HG02981 (cell line): Measurements from ENCODE around the gene PASK.

Experiments
- ATAC-seq: cut with Tn5 transposase; IDR thresholded peaks from one replicate; pipeline ENCODE4 v1.9.1; 2021; ENCODE audit warnings: mild to moderate bottlenecking, moderate library complexity; ENCODE audit not compliant: unreplicated experiment

Gene PASK

DNA sequence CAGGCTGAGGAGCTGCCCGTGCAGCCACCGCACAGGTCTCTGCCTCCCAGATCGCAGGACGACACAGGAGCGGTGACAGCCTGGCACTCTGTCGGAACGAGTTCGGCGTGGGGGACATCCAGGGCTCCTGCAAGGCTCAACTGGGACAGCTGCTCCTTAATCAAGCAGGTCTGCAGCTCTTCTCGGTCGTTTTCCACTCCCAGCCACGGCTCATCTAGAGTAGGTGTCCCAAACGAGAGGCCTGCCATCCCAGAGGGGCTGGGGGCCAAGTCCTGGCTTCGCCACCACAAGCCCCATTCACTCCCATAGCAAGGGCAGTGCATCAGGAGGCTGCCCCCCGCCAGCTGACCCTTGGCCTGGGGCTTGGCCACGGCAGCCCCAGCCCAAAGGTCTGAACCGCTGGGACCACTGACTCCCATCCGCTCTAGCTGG, 22.5 kb downstream of the PASK start:
- ATAC-seq: no peak

DNA sequence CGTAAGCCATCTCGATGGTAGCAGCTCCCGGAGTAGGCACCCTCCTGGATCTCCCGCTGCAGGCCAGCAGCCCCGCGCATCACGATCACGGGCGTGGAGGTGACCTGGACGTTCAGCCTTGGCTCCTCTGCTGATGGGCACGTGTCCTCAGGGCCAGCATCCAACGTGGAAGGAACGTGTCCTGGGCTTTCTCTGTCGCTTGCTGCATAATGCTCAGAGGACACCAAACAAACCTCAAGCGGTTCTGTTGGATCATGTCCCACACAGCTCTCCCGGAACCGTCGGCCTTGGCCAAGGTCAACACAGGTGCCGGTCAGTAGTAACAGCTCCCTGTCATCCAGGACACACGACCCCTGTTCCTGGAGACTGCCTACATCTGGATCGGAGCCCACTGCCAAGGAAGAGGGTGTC, 23.1 kb downstream of the PASK start:
- no peak for ATAC-seq

DNA sequence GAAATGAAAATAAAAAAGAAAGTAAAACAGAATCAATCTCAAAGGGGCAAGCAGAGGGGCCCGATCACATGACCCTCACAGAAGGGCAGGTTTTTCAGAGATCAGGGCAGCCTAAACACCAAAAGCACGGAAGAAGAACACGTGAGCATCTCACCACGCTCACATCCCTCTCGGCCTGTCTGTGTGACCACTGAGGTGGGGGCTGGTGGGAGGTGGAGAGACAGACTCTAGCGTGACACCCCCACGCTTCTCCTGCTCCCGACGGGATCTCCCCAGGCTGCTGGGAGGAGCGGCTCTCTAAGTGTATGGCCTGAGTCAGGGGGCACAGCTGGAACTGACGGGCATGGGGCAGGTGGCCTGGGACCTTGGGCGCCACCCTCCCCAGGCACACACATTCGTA, 23.6 kb downstream of the PASK start:
- no peak for ATAC-seq

- ATAC-seq: no peak
These were observed 25.3 kb downstream of the PASK start for GRCh38 chr2:241123816-241124536.

DNA sequence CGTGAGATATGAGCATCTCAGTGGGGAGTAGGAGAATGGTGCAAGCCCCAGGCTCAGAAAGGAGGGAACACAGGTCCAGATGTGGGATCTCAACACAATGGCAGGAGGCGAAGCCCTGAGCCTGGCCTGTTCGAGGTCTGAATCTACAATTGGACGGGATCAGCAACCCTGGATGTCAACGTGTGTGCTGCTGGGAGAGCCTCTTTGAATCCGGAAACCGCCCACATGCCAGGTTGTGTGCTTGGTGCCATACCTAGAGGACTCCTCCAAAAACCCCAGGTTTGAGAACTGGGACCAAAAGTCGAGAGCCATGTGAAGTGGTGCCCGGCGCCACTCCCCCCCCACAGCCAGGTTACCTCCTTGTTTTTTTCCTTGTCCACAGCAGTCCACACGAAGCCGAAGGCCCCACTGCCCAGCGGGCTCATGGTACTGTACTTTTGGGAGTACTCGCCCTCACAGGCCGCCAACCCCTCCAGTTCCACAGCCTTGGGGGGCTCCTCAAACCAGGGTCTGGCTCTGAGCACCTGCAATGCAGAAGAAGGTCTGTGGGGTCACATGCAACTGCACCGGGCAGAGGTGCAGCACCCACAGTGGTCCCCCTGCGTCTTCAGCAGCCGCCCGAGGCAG, 26.8 kb downstream of the PASK start:
- ATAC-seq: no peak

DNA sequence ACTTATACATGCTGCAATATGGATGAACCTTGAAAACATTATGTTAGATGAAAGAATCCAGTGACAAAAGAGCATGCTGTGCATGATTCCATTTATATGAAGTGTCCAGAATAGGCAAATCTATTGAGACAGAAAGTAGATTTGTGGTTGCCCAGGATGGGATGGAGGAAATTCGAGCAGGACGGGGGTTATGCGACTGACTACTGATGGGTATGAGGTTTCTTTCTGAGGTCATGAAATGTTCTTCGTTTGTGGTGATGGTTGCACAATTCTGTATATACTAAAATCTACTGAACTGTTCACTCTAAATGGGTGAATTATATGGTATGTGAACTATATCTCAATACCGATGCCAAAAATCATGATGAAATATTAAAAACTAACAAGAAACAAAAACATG, 28.3 kb downstream of the PASK start:
- no peak for ATAC-seq

DNA sequence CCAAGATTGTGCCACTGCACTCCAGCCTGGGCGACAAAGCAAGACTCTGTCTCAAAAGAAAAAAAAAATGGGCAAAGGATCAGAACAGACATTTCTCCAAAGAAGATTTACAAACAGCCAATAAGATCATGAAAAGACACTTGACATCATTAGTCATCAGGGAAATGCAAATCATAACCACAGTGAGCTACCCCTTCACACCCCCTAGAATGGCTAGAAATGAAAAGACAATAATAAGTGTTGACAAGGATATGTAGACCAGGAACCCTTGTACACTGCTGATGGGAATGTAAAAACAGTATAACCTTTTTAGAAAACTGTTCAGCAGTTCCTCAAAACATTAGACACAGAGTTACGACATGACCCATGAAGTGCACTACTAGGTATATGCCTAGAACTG, 28.8 kb downstream of the PASK start:
- no peak for ATAC-seq

- ATAC-seq: no peak
These were observed 30.4 kb downstream of the PASK start for GRCh38 chr2:241118737-241119505.

DNA sequence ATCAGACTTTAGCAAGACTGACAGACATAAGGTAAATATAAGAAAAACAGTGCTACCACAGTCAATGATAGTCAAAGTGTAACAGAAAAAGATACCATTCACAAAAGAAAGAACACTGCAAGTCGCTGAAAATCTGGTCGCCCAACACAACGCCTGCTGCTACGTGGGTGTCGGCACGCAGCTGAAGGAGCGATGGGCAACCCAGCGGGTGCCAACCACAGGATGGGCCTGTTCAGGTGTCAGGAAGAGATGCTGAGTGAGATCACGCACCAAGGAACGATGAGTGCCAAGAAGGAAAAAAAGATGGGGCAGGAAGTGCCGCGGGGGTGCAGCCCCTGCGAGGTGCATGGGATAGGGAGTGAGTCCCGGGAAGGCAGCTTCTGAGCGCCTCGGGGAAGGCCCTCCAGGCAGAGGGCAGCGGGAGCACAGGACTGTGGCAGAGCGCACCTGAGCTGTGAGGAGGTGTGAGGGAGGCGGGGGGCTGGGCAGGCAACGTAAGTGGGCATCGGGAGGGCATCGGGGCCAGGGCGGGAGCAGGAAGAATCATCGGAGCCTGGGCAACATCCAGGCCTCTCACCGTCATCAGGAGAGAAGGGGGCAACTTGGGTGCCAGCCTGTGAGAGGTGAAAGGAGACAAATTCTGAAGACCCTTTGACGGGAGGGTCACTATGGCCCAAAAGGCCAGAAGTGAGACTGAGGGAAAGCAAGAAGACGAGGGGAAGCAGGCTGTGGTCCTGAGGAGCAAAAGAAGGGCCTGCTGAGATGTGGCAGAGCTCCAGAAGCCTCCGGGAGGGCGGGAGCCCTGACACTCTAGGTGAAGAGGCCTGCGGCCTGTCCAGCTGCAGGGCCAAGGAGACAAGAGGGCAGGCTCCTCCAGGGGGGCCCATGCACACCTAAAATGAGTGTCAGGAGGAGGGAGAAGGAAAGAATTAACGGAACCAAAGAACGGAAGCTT, 32.4 kb downstream of the PASK start:
- ATAC-seq: no peak

DNA sequence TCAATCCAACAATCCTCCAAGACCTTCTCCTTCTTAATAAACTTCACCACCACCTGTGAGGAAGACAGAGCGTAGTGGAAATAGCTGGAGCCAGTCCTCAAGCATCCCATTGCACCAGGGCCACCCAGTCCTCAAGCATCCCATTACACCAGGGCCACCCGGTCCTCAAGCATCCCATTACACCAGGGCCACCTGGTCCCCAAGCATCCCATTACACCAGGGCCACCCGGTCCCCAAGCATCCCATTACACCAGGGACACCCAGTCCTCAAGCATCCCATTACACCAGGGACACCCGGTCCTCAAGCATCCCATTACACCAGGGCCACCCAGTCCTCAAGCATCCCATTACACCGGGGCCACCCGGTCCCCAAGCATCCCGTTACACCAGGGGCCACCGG, 33.9 kb downstream of the PASK start:
- ATAC-seq: no peak

DNA sequence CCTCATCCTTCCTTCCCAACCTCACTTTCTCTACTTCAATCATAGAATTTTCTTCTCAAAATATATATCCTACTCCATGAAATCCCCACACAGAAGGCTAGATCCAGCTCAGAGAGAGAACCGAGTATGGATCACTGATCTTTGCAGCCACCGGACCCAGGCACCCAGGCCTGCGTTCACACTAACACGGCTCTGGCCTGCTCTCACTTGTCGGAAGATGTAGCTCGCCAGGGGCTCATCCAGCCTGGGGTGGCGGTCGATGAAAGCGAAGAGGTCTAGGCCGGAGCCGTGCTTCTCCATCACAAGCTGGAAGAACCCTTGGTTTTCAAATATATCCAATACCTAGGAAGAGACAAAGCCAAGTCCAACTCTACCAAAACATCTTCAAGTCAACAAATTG, 34.4 kb downstream of the PASK start:
- no peak for ATAC-seq

GRCh38 chr2:241112592-241112991, 36.7 kb downstream of the PASK start:
- no peak for ATAC-seq

- no peak for ATAC-seq
These were observed 37.2 kb downstream of the PASK start for GRCh38 chr2:241112046-241112445.

DNA sequence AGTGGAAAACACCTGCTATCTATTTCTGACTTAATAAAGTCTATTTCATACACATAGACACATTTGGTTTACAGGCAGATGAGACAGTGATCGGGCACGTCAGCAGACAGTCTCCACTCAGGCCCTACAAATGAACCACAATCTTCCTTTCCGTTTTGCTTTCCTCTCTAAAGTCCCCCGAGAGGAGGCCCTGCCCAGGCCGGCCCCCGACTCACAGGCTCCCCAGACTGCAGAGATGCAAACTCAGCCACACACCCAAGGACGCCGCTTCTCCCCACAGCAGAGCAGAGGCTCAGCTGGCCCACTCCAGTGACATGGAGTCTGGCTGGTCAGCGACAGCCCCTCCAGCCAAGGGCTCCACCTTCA, 37.8 kb downstream of the PASK start:
- no peak for ATAC-seq

GRCh38 chr2:241110607-241111439, 38.4 kb downstream of the PASK start:
- no peak for ATAC-seq

DNA sequence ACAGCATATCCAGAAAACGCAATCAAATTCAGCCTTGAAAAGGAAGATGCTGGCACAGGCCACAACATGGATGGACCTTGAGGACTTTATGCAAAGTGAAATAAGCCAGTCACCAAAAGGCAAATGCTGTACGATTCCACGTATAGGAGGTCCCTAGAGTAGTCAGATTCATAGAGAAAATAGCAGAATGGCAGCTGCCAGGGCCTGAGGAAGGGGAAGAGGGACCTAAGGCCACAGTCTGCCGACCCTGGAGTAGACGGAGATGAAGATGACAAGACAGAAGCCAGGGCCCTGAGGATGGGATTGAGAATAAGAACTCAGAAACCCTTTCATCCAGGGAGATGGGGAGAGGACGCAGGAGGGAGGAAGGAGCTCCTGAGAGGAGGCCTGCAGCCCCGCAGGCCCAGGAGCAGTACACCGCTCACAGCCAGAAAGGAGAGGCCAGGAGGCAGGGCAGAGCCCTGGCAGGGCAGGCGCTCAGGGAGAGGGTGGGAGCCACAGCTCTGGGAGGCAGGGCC, 39.1 kb downstream of the PASK start:
- ATAC-seq: no peak

- ATAC-seq: no peak
These were observed 39.8 kb downstream of the PASK start for GRCh38 chr2:241109210-241110088.

DNA sequence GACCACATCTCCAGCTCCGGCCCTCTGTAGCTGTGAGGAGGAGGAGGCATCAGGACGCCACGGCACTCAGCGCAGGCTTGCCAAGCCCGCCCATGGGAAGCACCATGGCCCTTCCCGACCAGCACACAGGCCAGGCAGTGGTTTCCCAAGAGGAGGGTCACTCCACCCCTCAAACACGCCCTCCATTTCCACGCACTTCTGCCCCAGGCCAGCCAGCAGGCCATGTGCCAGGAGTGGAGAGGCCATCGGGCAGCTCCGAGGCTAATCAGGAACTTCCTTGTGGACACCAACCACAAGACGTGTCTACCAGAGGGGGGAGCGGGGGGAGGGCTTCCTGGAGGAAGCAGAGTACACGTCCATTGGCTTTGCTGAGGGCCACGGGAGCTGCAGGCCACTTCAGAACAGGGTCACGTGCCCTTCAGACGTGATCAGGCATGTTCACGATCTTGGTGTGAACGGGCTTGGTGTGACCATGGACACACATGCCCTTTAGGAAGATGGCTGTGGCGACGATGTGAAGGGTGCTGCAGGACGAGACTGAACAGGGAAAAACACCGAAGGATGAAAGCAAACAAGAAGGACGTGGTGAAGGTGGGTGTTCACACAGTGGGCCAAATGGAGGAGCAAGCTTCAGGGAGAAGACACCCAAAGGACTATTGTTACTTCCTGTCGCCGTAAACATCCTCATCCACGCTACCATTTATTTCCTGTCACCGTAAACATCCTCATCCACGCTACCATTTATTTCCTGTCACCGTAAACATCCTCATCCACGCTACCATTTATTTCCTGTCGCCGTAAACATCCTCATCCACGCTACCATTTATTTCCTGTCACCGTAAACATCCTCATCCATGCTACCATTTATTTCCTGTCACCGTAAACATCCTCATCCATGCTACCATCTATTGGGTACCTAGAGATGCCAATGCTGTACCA, 40.7 kb downstream of the PASK start:
- ATAC-seq: no peak
